Neural progenitor cell (in vitro differentiated cells): ENCODE results near the gene TAF4. TPM values are rescaled to one million over a fixed set of nuclear protein-coding genes. Genes with fewer than 3 reads are reported as not detected.

Source experiments
- DNase-seq: peaks from one replicate; pipeline ENCODE4 v3.0.0-alpha.2; 2016; ENCODE audit warnings: low spot score
- H2AFZ ChIP-seq: fragments of 200-600 bp; sonication (generic); replicated peaks from 2 replicates; pipeline ENCODE4 v1.6.1; 2016; ENCODE audit warnings: antibody characterized with exemption
- H3F3A ChIP-seq: fragments of 200-600 bp; sonication (generic); 2 replicates; pipeline ENCODE4 v1.6.1; 2016; ENCODE audit warnings: antibody characterized with exemption, low read depth
- H3K27ac ChIP-seq: fragments of 200-600 bp; sonication (generic); 2 replicates; pipeline ENCODE4 v1.5.1; 2016; ENCODE audit warnings: mild to moderate bottlenecking
- H3K27me3 ChIP-seq: fragments of 200-600 bp; sonication (generic); 2 replicates; pipeline ENCODE4 v1.6.1; 2016; ENCODE audit warnings: mild to moderate bottlenecking, moderate library complexity
- H3K36me3 ChIP-seq: fragments of 200-600 bp; sonication (generic); 2 replicates; pipeline ENCODE4 v1.5.1; 2016
- H3K4me1 ChIP-seq: fragments of 200-600 bp; sonication (generic); 2 replicates; pipeline ENCODE4 v1.6.1; 2016; ENCODE audit warnings: mixed run types
- H3K4me2 ChIP-seq: fragments of 200-600 bp; sonication (generic); 2 replicates; pipeline ENCODE4 v1.6.1; 2016
- H3K4me3 ChIP-seq: fragments of 200-600 bp; sonication (generic); 2 replicates; pipeline ENCODE4 v1.5.1; 2016
- H3K79me2 ChIP-seq: fragments of 200-600 bp; sonication (generic); 2 replicates; pipeline ENCODE4 v1.6.1; 2016; ENCODE audit warnings: low read depth
- H3K9ac ChIP-seq: fragments of 200-600 bp; sonication (generic); 2 replicates; pipeline ENCODE4 v1.6.1; 2016
- H3K9me3 ChIP-seq: fragments of 200-600 bp; sonication (generic); 2 replicates; pipeline ENCODE4 v1.5.1; 2016; ENCODE audit warnings: low read depth
- H4K20me1 ChIP-seq: fragments of 200-600 bp; sonication (generic); 2 replicates; pipeline ENCODE4 v1.6.1; 2016; ENCODE audit warnings: low read depth
- H3K27ac Mint-ChIP-seq: 3 replicates; pipeline ENCODE4 v1.8.0; 2021; ENCODE audit warnings: mixed read lengths
- H3K27me3 Mint-ChIP-seq: 2 replicates; pipeline ENCODE4 v1.8.0; 2022; ENCODE audit warnings: low read depth, mild to moderate bottlenecking, inconsistent platforms, moderate library complexity, mixed read lengths; ENCODE audit not compliant: insufficient read depth
- H3K36me3 Mint-ChIP-seq: 3 replicates; pipeline ENCODE4 v1.8.0; 2021; ENCODE audit warnings: mixed read lengths
- H3K4me1 Mint-ChIP-seq: 3 replicates; pipeline ENCODE4 v1.8.0; 2021; ENCODE audit warnings: mixed read lengths
- H3K4me3 Mint-ChIP-seq: 3 replicates; pipeline ENCODE4 v1.8.0; 2021; ENCODE audit warnings: mild to moderate bottlenecking, moderate library complexity, mixed read lengths
- H3K9me3 Mint-ChIP-seq: 3 replicates; pipeline ENCODE4 v1.8.0; 2020; ENCODE audit warnings: mixed read lengths
- CTCF ChIP-seq: fragments of 200-600 bp; sonication (generic); IDR thresholded peaks from 2 replicates; pipeline ENCODE4 v1.5.1; 2017; ENCODE audit warnings: antibody characterized with exemption, mild to moderate bottlenecking
- EZH2 ChIP-seq: fragments of 200-600 bp; sonication (generic); IDR thresholded peaks from 2 replicates; pipeline ENCODE4 v1.6.1; 2017; ENCODE audit warnings: antibody characterized with exemption, mild to moderate bottlenecking, moderate library complexity
- EZH2phosphoT487 ChIP-seq: fragments of 200-600 bp; sonication (generic); IDR thresholded peaks from 2 replicates; pipeline ENCODE4 v1.6.1; 2017; ENCODE audit warnings: antibody characterized with exemption
- total RNA-seq: library from RNA; depleted of rRNA; stranded (reverse); fragments of >200 nt; gene quantifications from 2 replicates; pipeline ENCODE4 v1.2.3, GENCODE V29; 2015; ENCODE audit warnings: low replicate concordance

Gene TAF4
- total RNA-seq, 1 donor from 2014 or later, result 9.9 TPM

- Mint-ChIP-seq H3K27me3 (peaks cover 5% of the 10 kb centered on the region), H3K36me3 (peaks cover 42% of the 10 kb centered on the region), H3K4me1 (no peaks in the 10 kb centered on the region), H3K4me3 (no peak overlapping the region), H3K27ac (no peak overlapping the region), H3K9me3 (no peaks in the 10 kb centered on the region)
- Histone ChIP-seq H3K9ac (no peak overlapping the region), H3K4me1 (no peaks in the 10 kb centered on the region), H3K9me3 (no peaks in the 10 kb centered on the region), H2AFZ (no peak overlapping the region), H3K27me3 (no peaks in the 10 kb centered on the region), H3K79me2 (no peaks in the 10 kb centered on the region), H3K36me3 (no peaks in the 10 kb centered on the region), H3K27ac (no peak overlapping the region), H3F3A (no peaks in the 10 kb centered on the region), H4K20me1 (peaks cover 4% of the 10 kb centered on the region), H3K4me2 (no peak overlapping the region), H3K4me3 (no peak overlapping the region)
- DNase-seq, result no peak
- TF ChIP-seq CTCF (no peak), EZH2phosphoT487 (no peak), EZH2 (no peak)
These were observed 62.7 kb downstream of the TAF4 start for GRCh38 chr20:62002882-62003480.

- Histone ChIP-seq H3K4me2 (no peak overlapping the region), H3K27me3 (no peaks in the 10 kb centered on the region), H2AFZ (no peak overlapping the region), H3K9me3 (no peaks in the 10 kb centered on the region), H3K9ac (no peak overlapping the region), H3K4me3 (no peak overlapping the region), H4K20me1 (peaks cover 4% of the 10 kb centered on the region), H3F3A (no peaks in the 10 kb centered on the region), H3K27ac (no peak overlapping the region), H3K36me3 (peaks cover 8% of the 10 kb centered on the region), H3K79me2 (no peaks in the 10 kb centered on the region), H3K4me1 (no peaks in the 10 kb centered on the region)
- H3K27ac Mint-ChIP-seq, result no peak overlapping the region
- H3K27me3 Mint-ChIP-seq, result peaks cover 5% of the 10 kb centered on the region
- no peak for TF ChIP-seq EZH2phosphoT487
- no peak for TF ChIP-seq CTCF
- no peak for TF ChIP-seq EZH2
- no peak overlapping the region for H3K4me3 Mint-ChIP-seq
- no peak for DNase-seq
- no peaks in the 10 kb centered on the region for H3K9me3 Mint-ChIP-seq
- H3K4me1 Mint-ChIP-seq, result no peaks in the 10 kb centered on the region
- H3K36me3 Mint-ChIP-seq, result peaks cover 48% of the 10 kb centered on the region
These were observed 64.4 kb downstream of the TAF4 start for GRCh38 chr20:62001178-62001715.

GRCh38 chr20:61998343-61999121 is 67.1 kb downstream of the TAF4 start:
- Mint-ChIP-seq H3K9me3 (no peaks in the 10 kb centered on the region), H3K36me3 (peaks cover 65% of the 10 kb centered on the region), H3K27me3 (peaks cover 2% of the 10 kb centered on the region), H3K4me1 (no peaks in the 10 kb centered on the region), H3K4me3 (no peak overlapping the region), H3K27ac (no peak overlapping the region)
- no peaks in the 10 kb centered on the region for H3K4me1 ChIP-seq
- no peak for DNase-seq
- no peaks in the 10 kb centered on the region for H3K9me3 ChIP-seq
- no peak overlapping the region for H3K4me2 ChIP-seq
- no peaks in the 10 kb centered on the region for H3K27me3 ChIP-seq
- H3K9ac ChIP-seq, result no peak overlapping the region
- H2AFZ ChIP-seq, result no peak overlapping the region
- no peak for TF ChIP-seq EZH2phosphoT487
- no peak for TF ChIP-seq CTCF
- TF ChIP-seq EZH2, result no peak
- H3K79me2 ChIP-seq, result no peaks in the 10 kb centered on the region
- no peaks in the 10 kb centered on the region for H4K20me1 ChIP-seq
- H3F3A ChIP-seq, result no peaks in the 10 kb centered on the region
- H3K4me3 ChIP-seq, result no peak overlapping the region
- peaks cover 12% of the 10 kb centered on the region for H3K36me3 ChIP-seq
- H3K27ac ChIP-seq, result no peak overlapping the region
